Measurements from ENCODE around the gene FXYD5.

The FXYD5 gene

DNA sequence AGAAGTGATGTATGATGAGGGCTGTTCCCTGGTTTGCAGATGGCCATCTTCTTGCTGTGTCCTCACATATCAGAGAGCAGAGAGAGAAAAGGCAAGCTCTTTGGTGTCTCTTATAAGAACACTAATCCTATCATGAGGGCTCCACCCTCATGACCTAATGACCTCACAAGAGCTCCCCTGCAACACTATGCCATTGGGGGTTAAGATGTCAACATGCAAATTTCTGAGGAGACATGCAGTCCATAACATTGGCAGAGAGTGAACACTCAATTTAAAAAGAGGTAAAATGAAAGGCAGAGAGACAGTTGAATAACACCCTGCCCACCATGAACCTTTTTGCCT, 63.1 kb downstream of the FXYD5 start:
- no peak for DNase-seq

DNA sequence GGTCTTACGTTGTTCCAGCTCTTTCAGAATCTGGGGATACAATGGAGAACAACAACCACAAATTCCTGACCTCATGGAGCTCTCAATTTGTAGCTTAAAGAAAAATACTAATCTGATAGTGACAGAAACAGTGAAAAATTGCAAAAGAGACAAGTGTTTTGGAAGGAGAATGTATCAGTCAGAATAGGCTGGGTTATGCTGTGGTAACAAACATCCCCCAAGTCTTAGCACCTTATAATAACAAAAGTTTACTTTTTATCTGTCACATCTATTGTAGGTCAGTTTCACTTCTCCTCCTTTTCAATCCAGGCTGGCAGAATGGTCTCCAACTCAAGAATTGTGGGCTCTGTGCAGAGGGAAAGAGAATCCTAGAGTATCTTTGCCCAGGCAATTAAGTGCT, 64.5 kb downstream of the FXYD5 start:
- no peak for DNase-seq
